Lung (tissue), 12 donors: ENCODE measurements around the gene PTK6. TPM values are rescaled to one million over a fixed set of nuclear protein-coding genes. Genes with fewer than 3 reads are reported as not detected.

ENCODE experiments used
- ATAC-seq: fragments of 200-7000 bp; cut with Tn5 transposase; one replicate; pipeline ENCODE4 v1.9.1; 2020; ENCODE audit warnings: moderate number of reproducible peaks; ENCODE audit not compliant: insufficient read depth, low FRiP score
- DNase-seq, 3 donors: peaks; one replicate each; pipeline ENCODE4 v3.0.0-alpha.2; 2013 to 2017
- H3K27ac ChIP-seq, 2 donors: one replicate each; pipeline ENCODE4 v1.5.1; 2013; ENCODE audit warnings: mild to moderate bottlenecking in 2 of 2, moderate library complexity in 2 of 2, control low read depth in 1 of 2, inconsistent platforms in 1 of 2, low read depth in 1 of 2, low read length in 1 of 2
- H3K27me3 ChIP-seq, 3 donors: one replicate each; pipeline ENCODE4 v1.5.1; 2013; ENCODE audit warnings: low read length in 2 of 3; ENCODE audit not compliant: control insufficient read depth in 3 of 3, insufficient read depth in 3 of 3
- H3K36me3 ChIP-seq, 4 donors: one replicate each; pipeline ENCODE4 v1.5.1; 2013; ENCODE audit warnings: low read length in 4 of 4, mild to moderate bottlenecking in 1 of 4, moderate library complexity in 1 of 4; ENCODE audit not compliant: control insufficient read depth in 4 of 4, insufficient read depth in 4 of 4
- H3K4me1 ChIP-seq, 5 donors: one replicate each; pipeline ENCODE4 v1.5.1; 2013; ENCODE audit warnings: low read length in 5 of 5, mild to moderate bottlenecking in 2 of 5, moderate library complexity in 1 of 5; ENCODE audit not compliant: control insufficient read depth in 5 of 5, insufficient read depth in 5 of 5
- H3K4me3 ChIP-seq: one replicate; pipeline ENCODE4 v1.5.1; 2013; ENCODE audit warnings: mild to moderate bottlenecking, control low read depth, moderate library complexity
- H3K9ac ChIP-seq, 2 donors: one replicate each; pipeline ENCODE4 v1.5.1; 2013; ENCODE audit warnings: low read length in 2 of 2, control low read depth in 1 of 2; ENCODE audit not compliant: insufficient read depth in 1 of 2
- H3K9me3 ChIP-seq, 4 donors: one replicate each; pipeline ENCODE4 v1.5.1; 2013; ENCODE audit warnings: low read length in 3 of 4, mild to moderate bottlenecking in 1 of 4, moderate library complexity in 1 of 4; ENCODE audit not compliant: control insufficient read depth in 4 of 4, insufficient read depth in 3 of 4
- WGBS, 2 donors: extraction: QIAGEN DNeasy Blood & Tissue Kit; methylation state at CpG; one replicate each; pipeline ENCODE4 v1.1.7; 2013; 5-methylcytosine and 5-hydroxymethylcytosine counted together
- polyA plus RNA-seq, 2 donors: library from polyadenylated mRNA; stranded (reverse); fragments of 200-250 nt; gene quantifications; one replicate each; pipeline ENCODE4 v1.2.1, GENCODE V29; 2013
- total RNA-seq, 2 donors: library from RNA; depleted of rRNA in 1 of 2; stranded (reverse); fragments of >200 nt in 1 of 2; gene quantifications; one replicate each; pipeline ENCODE4 v1.2.1, GENCODE V29; 2014 to 2021
- TF ChIP-seq, protein P1 (sequence below): IDR thresholded peaks from 2 replicates; pipeline ENCODE4 v1.5.1; 2012; ENCODE audit warnings: mild to moderate bottlenecking; ENCODE audit errors: control extremely low read depth, extremely low read depth
- donor health status: control.
- donor health status: control.
- donor health status: Bipolar disorder and iron deficiency.
- donor health status: healthy.
- donor health status: DM: yes; HTN: yes; CAD: no.

Gene PTK6
- total and polyA plus RNA-seq, 4 donors: 0.34 to 5.1 (median 3.7) TPM

DNA sequence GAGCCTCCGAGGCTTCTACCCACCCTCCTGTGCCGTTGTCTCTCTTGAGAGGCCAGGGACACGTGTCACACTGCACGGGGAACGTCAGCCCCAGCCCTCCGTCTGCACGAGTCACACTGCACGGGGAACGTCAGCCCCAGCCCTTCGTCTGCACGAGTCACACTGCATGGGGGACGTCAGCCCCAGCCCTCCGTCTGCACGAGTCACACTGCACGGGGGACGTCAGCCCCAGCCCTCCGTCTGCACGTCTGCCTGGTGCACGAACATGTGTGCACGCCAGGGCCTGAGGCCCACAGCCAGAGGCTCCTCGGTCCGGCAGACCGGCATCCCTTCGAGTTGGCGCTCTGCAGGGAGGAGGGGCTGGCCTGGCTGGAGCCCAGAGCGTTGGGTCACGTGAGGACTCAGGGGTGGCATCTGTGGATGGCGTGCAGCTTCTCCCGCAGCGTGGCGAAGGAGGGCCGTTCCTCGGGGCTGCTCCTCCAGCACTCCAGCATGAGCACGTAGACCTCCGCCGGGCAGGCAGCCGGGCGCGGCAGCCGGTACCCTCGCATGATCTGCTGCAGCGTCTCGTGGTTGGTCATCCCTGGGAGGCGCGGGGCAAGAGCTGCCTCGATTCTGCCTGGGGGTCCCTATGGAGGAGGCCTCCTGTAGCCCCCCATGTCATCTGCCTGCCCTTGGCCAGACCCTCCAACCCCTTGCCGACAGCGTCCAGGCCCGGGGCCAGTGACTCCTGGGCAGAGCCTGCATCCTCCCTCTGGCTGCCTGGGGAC is 3.4 kb upstream of the PTK6 start:
- DNase-seq: no peak
- peaks cover 0 to 2% (median 0%) of the 10 kb centered on the region in 5 donors for H3K4me1 ChIP-seq

DNA sequence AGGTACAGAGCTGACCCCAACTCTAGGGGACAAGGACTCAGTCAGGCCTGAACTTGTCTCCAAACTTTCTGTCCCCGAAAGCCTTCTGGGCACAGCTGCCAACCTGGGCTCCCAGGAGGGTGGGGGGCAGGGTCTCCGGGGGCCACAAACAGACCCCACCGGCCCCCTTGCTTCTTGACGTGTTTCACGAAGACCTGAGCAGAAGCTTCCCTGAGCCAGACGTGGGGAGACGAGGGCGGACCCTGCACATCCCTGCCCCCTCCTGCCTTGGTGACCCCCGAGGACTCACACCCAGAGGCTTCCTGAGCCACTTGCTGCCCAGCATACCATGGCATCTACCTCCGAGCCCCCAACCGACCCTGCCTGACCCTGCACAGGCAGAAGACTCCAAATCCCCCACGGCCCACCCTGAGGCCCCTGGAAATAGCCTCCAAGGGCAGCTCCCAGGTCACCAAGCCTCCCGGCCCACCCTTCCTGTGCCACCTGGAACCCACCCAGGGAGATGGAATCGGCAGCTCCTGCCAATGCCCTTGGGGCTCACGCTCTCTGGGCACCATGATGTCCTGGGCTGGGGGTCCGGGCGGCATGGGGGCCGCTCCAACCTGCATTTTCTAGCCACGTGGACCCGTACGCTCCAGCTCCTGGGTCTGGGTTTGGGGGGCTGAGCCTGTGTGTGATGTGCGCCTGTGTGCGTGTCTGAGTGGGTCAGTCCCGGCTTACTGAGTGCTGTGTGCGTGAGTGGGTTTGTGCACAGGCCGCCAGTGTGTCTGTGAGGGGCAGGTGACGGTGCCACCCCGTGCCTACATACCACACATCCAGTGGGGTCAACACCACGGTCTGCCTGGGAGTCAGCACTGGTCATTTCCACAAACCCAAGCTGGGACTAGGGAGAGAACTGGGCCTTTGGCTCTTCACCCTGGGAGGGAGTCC is 2.5 kb upstream of the PTK6 start:
- ATAC-seq (no peak), DNase-seq (no peak)
- Histone ChIP-seq H3K4me1 (peaks cover 0 to 6% (median 0%) of the 10 kb centered on the region in 5 donors), H3K4me3 (peak overlapping the region; percentile 5), H3K9me3 (no peaks in the 10 kb centered on the region), H3K9ac (no peak overlapping the region), H3K27me3 (peaks cover 0 to 3% (median 2%) of the 10 kb centered on the region in 3 donors), H3K36me3 (no peaks in the 10 kb centered on the region), H3K27ac (no peak overlapping the region)
- TF ChIP-seq, protein P1, sequence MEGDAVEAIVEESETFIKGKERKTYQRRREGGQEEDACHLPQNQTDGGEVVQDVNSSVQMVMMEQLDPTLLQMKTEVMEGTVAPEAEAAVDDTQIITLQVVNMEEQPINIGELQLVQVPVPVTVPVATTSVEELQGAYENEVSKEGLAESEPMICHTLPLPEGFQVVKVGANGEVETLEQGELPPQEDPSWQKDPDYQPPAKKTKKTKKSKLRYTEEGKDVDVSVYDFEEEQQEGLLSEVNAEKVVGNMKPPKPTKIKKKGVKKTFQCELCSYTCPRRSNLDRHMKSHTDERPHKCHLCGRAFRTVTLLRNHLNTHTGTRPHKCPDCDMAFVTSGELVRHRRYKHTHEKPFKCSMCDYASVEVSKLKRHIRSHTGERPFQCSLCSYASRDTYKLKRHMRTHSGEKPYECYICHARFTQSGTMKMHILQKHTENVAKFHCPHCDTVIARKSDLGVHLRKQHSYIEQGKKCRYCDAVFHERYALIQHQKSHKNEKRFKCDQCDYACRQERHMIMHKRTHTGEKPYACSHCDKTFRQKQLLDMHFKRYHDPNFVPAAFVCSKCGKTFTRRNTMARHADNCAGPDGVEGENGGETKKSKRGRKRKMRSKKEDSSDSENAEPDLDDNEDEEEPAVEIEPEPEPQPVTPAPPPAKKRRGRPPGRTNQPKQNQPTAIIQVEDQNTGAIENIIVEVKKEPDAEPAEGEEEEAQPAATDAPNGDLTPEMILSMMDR: no peak
- 91% methylated on average over 29 of the region's 29 CpGs for WGBS, 2 donors

More for the DNA sequence above, 3.4 kb upstream of the PTK6 start:
- Histone ChIP-seq H3K9me3 (no peaks in the 10 kb centered on the region), H3K9ac (no peak overlapping the region), H3K27ac (no peak overlapping the region), H3K4me3 (no peak overlapping the region), H3K27me3 (peaks cover 0 to 3% (median 0%) of the 10 kb centered on the region in 3 donors), H3K36me3 (no peaks in the 10 kb centered on the region)
- WGBS, 2 donors: 73 to 84% methylated on average over 49 of the region's 49 CpGs
- TF ChIP-seq, protein P1: no peak
- ATAC-seq: no peak

DNA sequence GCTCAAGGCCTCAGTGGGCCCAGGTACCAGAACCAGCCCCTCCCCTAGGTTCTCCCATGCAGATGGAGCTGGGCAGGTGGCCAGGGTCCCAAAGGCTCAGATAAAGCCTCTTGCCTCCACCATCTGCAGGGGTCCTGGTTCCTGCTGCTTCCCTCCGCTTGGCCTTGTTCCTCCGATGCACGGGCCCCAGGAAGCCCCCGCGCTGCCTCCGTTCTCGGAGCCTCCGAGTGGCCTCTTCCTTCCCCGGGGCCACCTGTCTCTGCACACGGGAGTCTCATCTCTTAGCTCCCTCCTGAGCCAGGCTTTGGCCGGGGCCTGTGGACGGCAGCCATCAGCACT is 1.9 kb upstream of the PTK6 start:
- Histone ChIP-seq H3K27ac (peak overlapping the region in 1 of 2 donors; percentile 38), H3K4me1 (peaks cover 0 to 9% (median 0%) of the 10 kb centered on the region in 5 donors), H3K27me3 (peaks cover 0 to 3% (median 2%) of the 10 kb centered on the region in 3 donors), H3K9me3 (no peaks in the 10 kb centered on the region), H3K9ac (no peak overlapping the region), H3K36me3 (no peaks in the 10 kb centered on the region), H3K4me3 (no peak overlapping the region)
- 61 to 76% methylated on average over 12 of the region's 12 CpGs for WGBS, 2 donors
- DNase-seq (no peak), ATAC-seq (no peak)
- TF ChIP-seq, protein P1: no peak
